Heart left ventricle (tissue), 16 donors: ENCODE measurements around the gene SLC2A9. TPM values are rescaled to one million over a fixed set of nuclear protein-coding genes. Genes with fewer than 3 reads are reported as not detected.

ENCODE experiments used
- ATAC-seq, 4 donors: fragments of 200-7000 bp; cut with Tn5 transposase; one replicate each; pipeline ENCODE4 v1.9.1; 2020 to 2022; ENCODE audit warnings: moderate library complexity in 4 of 4, mild to moderate bottlenecking in 3 of 4, moderate number of reproducible peaks in 1 of 4
- DNase-seq, 5 donors: peaks; one replicate each; pipeline ENCODE4 v3.0.0-alpha.2; 2020
- H3K27ac ChIP-seq, 12 donors: fragments of 200-600 bp; sonication (generic) in 4 of 12; one replicate each; pipeline versions ENCODE4 v1.5.0 to v1.8.0; 2016 to 2022; ENCODE audit warnings: mild to moderate bottlenecking in 2 of 12
- H3K27me3 ChIP-seq, 9 donors: fragments of 200-600 bp; sonication (generic) in 2 of 9; one replicate each; pipeline versions ENCODE4 v1.5.1 to v1.8.0; 2016 to 2022; ENCODE audit warnings: mild to moderate bottlenecking in 3 of 9
- H3K36me3 ChIP-seq, 9 donors: fragments of 200-600 bp; sonication (generic) in 2 of 9; one replicate each; pipeline versions ENCODE4 v1.5.0 to v1.8.0; 2018 to 2022; ENCODE audit warnings: mild to moderate bottlenecking in 2 of 9
- H3K4me1 ChIP-seq, 12 donors: fragments of 200-600 bp; sonication (generic) in 4 of 12; one replicate each; pipeline versions ENCODE4 v1.5.0 to v1.8.0; 2016 to 2022; ENCODE audit warnings: mild to moderate bottlenecking in 3 of 12
- H3K4me3 ChIP-seq, 12 donors: fragments of 200-600 bp; sonication (generic) in 4 of 12; one replicate each; pipeline versions ENCODE4 v1.5.0 to v1.8.0; 2017 to 2022; ENCODE audit warnings: mild to moderate bottlenecking in 9 of 12, moderate library complexity in 4 of 12
- H3K9me3 ChIP-seq, 12 donors: fragments of 200-600 bp; sonication (generic) in 4 of 12; one replicate each; pipeline versions ENCODE4 v1.5.0 to v1.8.0; 2016 to 2022; ENCODE audit warnings: mild to moderate bottlenecking in 1 of 12
- POLR2A ChIP-seq, 2 donors: fragments of 450-650 bp; IDR thresholded peaks; one replicate each; pipeline ENCODE4 v1.6.1; 2017; ENCODE audit warnings: antibody characterized with exemption in 2 of 2, mild to moderate bottlenecking in 2 of 2, moderate library complexity in 2 of 2
- WGBS, 4 donors: extraction: QIAGEN DNeasy Blood & Tissue Kit in 2 of 4; methylation state at CpG; one replicate each; pipeline versions ENCODE4 v1.1.5 to v1.1.7; 2013 to 2018; 5-methylcytosine and 5-hydroxymethylcytosine counted together
- intact Hi-C, 10 donors: fragments of 100-400 bp; cut with DNase I; formaldehyde crosslinking; loops; one replicate each; pipeline versions ENCODE4 v1.11.1 to v1.14.2; 2022
- polyA plus RNA-seq, 2 donors: library from polyadenylated mRNA; stranded (reverse); fragments of 200-250 nt; gene quantifications; one replicate each; pipeline ENCODE4 v1.2.3, GENCODE V29; 2013
- total RNA-seq, 9 donors: library from RNA; depleted of rRNA in 2 of 9; stranded (reverse); fragments of >200 nt in 2 of 9; fragmentation: NEBNext Ultra II Directional in 3 of 9; extraction: Animal tissue kit (Norgen Biotek cat#: 25700) in 3 of 9; gene quantifications; one replicate each; pipeline versions ENCODE4 v1.1.0 to v1.2.4, GENCODE V29; 2016 to 2023
- TF ChIP-seq, protein P1 (sequence below), 12 donors: fragments of 200-600 bp; sonication (generic) in 4 of 12; IDR thresholded peaks; one replicate each; pipeline versions ENCODE4 v1.5.0 to v1.8.0; 2018 to 2022; ENCODE audit warnings: antibody characterized with exemption in 12 of 12, mild to moderate bottlenecking in 5 of 12
- donor health status: ischemic (EF 13 %, LVEDD 7.1; RV severe dilation, severe dysfunction).
- donor health status: healthy with polysubstance abuse.
- donor health status: DM: no; HTN: yes; CAD: no.
- donor health status: DM: no; HTN: no; CAD: no.
- donor health status: ischemic (EF 25% LVEDD 6.9; RV normal size, moderate dysfunction).
- donor health status: ischemic (EF 25% LVEDD 5.7; RV mildly dilated, moderate dysfunction).
- donor health status: healthy.
- donor health status: DM: yes; HTN: yes; CAD: no.
- donor health status: ischemic (EF 35%, LVEDD 5.7; RV mildly dilated, moderate dysfunction).
- donor health status: nonischemic (EF 11% LVEDD 7.7; RV severe dilation, severe dysfunction).
- donor health status: DM: yes; HTN: yes; CAD: no.
- donor health status: PGD.
- donor health status: ischemic (EF 29% LVEDD 5.4; RV normal size, mild dysfunction).
- donor health status: nonischemic (EF 23%, LVEDD 6.1; RV moderate dilation, normal function).

The SLC2A9 gene
- total and polyA plus RNA-seq, 11 donors = 1.6 to 15.1 (median 5.1) TPM

DNA sequence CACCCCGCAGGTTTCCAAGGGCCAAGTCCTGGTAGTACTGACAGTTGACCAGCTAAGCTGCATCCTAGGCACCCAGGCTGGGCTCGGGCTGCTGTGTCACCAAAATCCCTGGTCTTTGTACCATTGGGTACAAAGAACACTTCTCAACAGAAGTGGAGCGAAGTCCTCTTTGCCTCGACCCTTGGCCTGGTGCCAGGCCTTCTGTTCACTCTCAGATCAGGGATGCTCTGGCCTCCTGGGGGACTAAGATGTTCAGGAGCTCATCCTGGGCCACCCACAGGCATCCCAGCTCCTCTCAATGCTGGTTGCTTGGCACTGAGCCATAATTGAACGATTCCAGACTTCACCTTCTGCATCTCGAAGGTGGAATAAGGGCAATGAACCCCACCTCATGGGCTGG, 13.8 kb upstream of the SLC2A9 start:
- WGBS, 4 donors = 70 to 79% (median 77%) methylated on average over 5 to 6 of the region's 6 CpGs
- TF ChIP-seq, protein P1, sequence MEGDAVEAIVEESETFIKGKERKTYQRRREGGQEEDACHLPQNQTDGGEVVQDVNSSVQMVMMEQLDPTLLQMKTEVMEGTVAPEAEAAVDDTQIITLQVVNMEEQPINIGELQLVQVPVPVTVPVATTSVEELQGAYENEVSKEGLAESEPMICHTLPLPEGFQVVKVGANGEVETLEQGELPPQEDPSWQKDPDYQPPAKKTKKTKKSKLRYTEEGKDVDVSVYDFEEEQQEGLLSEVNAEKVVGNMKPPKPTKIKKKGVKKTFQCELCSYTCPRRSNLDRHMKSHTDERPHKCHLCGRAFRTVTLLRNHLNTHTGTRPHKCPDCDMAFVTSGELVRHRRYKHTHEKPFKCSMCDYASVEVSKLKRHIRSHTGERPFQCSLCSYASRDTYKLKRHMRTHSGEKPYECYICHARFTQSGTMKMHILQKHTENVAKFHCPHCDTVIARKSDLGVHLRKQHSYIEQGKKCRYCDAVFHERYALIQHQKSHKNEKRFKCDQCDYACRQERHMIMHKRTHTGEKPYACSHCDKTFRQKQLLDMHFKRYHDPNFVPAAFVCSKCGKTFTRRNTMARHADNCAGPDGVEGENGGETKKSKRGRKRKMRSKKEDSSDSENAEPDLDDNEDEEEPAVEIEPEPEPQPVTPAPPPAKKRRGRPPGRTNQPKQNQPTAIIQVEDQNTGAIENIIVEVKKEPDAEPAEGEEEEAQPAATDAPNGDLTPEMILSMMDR (IDR thresholded peaks at IDR 0.05) = no peak
- no peak for TF ChIP-seq POLR2A (IDR thresholded peaks at IDR 0.05)
- DNase-seq = peak in 1 of 5 donors; percentile 39
- H3K27ac ChIP-seq = no peak overlapping the region
- no peaks in the 10 kb centered on the region for H3K9me3 ChIP-seq
- no peak overlapping the region for H3K4me3 ChIP-seq
- H3K4me1 ChIP-seq = peaks cover 9 to 47% (median 37%) of the 10 kb centered on the region in 12 donors
- ATAC-seq = no peak
- no peaks in the 10 kb centered on the region for H3K36me3 ChIP-seq
- H3K27me3 ChIP-seq = no peaks in the 10 kb centered on the region
- intact Hi-C loops = no loop called here

GRCh38 chr4:10034612-10035104, 13.4 kb upstream of the SLC2A9 start:
- Histone ChIP-seq H3K36me3 (no peaks in the 10 kb centered on the region), H3K27ac (peak overlapping the region in 2 of 12 donors; percentile 81 to 86), H3K4me3 (no peak overlapping the region), H3K4me1 (peaks cover 9 to 48% (median 37%) of the 10 kb centered on the region in 12 donors), H3K27me3 (no peaks in the 10 kb centered on the region), H3K9me3 (no peaks in the 10 kb centered on the region)
- intact Hi-C loops = no loop called here
- no peak for TF ChIP-seq POLR2A (IDR thresholded peaks at IDR 0.05)
- TF ChIP-seq, protein P1 (IDR thresholded peaks at IDR 0.05) = no peak
- no peak for ATAC-seq
- WGBS, 4 donors = 92 to 95% (median 93%) methylated on average over 5 of the region's 5 CpGs
- no peak for DNase-seq

GRCh38 chr4:10034136-10034535, 12.8 kb upstream of the SLC2A9 start:
- intact Hi-C loops = no loop called here
- no peak for ATAC-seq
- TF ChIP-seq, protein P1 (IDR thresholded peaks at IDR 0.05) = no peak
- TF ChIP-seq POLR2A (IDR thresholded peaks at IDR 0.05) = no peak
- no peak overlapping the region for H3K4me3 ChIP-seq
- peaks cover 9 to 49% (median 37%) of the 10 kb centered on the region in 12 donors for H3K4me1 ChIP-seq
- peak overlapping the region in 7 of 12 donors; percentile 15 to 86 (median 70) for H3K27ac ChIP-seq
- H3K9me3 ChIP-seq = no peaks in the 10 kb centered on the region
- no peaks in the 10 kb centered on the region for H3K36me3 ChIP-seq
- no peak for DNase-seq
- H3K27me3 ChIP-seq = no peaks in the 10 kb centered on the region
- WGBS, 4 donors = 68 to 87% (median 70%) methylated on average over 8 to 10 of the region's 10 CpGs

- peak in 4 of 5 donors; percentile 40 to 79 (median 64) for DNase-seq
- intact Hi-C loops = no loop called here
- H3K4me3 ChIP-seq = no peak overlapping the region
- no peaks in the 10 kb centered on the region for H3K9me3 ChIP-seq
- TF ChIP-seq, protein P1 (IDR thresholded peaks at IDR 0.05) = no peak
- TF ChIP-seq POLR2A (IDR thresholded peaks at IDR 0.05) = no peak
- 59 to 65% (median 63%) methylated on average over 18 of the region's 18 CpGs for whole genome bisulfite sequencing, 4 donors
- H3K27ac ChIP-seq = peak overlapping the region; percentile 15 to 86 (median 61)
- peaks cover 9 to 55% (median 37%) of the 10 kb centered on the region in 12 donors for H3K4me1 ChIP-seq
- ATAC-seq = peak; percentile 17 to 81 (median 67)
- H3K36me3 ChIP-seq = no peaks in the 10 kb centered on the region
- no peaks in the 10 kb centered on the region for H3K27me3 ChIP-seq
These were observed 12.0 kb upstream of the SLC2A9 start for GRCh38 chr4:10033191-10033881.
